Superior temporal gyrus (tissue), 1 donor: ENCODE data around the gene STK39.
"Not testable (repeated sequence)": the region's sequence is repeated elsewhere in the genome, so short reads cannot be mapped to it uniquely, and the experiment has no call there.

Source experiments
- DNase-seq: peaks from one replicate; pipeline ENCODE4 v3.0.0-alpha.2; 2016; ENCODE audit errors: extremely low spot score

The STK39 gene

DNA sequence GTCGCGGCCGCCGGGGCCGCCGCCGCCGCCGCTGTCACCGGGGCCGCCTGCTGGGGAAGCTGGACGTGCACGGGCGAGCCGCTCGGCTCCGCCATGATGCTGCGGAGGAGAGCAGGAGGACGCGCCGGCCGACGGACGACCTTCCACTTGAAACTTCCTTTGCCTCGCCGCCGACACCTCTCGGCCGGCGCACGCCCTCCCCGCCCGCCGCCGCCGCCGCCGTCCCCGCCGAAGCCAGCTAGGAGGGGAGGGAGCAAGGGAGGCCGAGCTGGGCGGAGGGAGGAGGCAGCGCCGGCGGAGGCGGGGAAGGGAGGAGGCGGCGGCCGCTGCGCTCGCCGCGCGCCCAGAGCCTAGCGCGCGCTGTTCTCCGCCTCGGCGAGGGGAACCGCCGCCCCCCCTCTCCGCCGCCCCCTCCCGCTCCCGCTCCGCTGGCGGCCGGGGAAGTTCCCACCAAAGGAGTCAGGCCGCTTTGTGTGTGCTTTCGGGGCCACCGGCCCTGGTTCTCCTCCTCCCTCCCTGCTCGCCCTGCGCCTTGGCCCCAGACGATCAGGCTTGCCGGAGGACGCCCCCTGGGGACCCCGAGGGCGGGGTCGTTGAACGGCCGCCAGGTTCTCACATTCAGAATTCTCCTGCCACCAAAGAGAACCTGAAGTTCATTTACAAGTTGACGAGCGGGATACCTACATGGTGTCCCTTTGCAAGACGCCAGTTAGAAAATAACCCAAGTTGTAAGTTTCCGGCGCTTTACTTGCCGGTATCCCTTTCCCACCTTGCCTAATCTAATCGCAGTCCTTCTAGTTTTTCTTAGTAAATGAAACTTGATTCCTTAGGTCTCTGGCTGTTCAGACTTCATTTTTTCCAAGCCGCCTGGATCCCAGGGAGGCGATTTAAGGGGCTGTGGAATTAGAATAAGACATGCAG lies at the start of gene STK39:
Gene STK39, minus strand, starts transcription at position 255 of the 921 bp plus-strand sequence. Its CDS starts 160 bp downstream, at position 95.
- no peak for DNase-seq

DNA sequence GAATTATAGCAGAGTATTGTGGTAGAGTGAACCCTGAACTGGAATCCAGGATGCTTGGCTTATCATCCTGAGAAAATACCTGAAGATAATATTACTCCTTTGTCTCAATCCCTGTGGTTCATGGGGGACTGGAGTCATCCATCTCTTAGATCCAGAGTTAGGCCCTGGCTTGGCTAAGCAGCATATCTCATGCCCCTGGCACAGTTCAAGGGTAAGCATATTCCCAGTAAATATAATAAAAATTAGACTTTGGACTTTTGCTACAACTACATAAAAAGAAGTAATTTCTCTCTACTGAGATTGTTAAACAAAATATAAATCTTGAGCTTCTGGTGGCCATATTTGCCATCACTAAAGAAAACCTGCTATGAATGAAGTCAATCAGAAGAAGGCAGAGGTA lies 47.7 kb upstream of the STK39 start:
- no peak for DNase-seq

DNA sequence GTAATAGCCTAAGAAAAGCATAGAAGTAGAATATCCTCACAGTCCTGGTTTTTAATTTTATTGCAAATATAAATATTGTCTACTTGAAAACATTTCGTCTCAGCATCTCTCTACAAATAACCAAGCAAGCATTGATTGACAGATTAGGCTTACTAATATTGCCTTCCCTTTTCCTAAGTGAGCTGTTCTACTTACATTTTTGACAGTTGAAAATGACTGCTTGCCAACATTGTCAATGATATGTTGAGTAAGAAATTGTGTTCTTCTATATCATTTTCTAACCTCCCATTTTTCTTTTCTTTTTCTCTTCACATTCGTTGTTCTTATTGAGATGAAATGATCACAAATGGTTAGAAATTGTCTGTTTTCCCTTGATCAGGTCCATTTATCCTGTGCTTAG lies 47.0 kb upstream of the STK39 start:
- no peak for DNase-seq

DNA sequence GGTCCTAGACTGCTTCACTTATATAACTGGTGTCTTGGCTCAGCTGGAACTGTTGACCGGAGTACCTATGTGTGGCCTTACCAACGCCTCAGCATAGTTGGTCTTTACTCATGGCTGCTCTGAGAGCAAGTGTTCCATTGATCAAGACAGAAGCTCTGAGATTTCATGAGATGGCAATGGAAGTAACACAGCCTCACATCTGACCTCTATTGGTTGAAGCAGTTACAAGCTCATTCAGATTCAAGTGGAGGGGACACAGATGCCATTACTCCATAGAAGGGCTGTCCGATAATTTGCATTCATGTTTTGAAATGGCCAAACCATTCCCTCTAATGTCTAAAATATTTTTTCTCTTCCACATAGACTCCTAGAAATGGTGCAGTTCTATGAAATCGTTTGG lies 46.4 kb upstream of the STK39 start:
- DNase-seq, result no peak

DNA sequence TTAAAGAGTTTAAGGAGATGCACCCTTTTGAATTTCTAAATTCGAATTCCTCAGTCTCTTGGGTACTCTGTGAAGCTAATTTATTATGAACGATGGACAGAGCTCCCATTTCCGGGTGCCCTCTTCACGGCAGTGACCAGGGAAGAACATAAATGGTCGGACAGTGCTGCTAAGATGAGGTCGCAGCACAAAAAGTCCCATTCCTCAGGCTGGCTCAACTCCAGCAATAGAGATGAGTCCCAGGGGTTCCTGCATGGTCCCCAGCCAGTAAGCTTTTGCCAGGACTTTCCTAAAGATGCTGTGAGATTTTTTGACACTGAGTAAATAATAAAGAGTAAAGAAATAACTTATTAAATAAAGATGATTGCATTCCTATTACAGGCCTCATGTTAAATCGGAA lies 43.0 kb upstream of the STK39 start:
- no peak for DNase-seq

DNA sequence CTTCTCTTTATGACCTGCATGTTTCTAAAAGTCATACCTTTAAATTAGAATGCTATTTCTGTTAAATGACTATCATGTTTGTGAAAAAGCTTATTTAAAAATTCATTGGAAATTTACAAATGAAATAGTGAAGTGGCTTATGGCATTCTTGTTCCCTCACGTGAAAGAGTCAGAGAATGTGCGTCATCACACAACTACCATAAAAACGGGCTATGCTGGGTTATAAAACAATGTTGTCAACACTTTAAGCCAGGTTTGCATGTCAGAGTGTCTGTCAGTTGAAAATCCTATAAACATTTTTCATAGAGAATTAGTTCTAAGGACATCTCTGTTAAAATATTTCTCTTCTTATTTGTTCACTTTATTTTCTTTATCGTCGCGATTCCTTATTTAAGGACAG lies 42.5 kb upstream of the STK39 start:
- DNase-seq, result no peak

DNA sequence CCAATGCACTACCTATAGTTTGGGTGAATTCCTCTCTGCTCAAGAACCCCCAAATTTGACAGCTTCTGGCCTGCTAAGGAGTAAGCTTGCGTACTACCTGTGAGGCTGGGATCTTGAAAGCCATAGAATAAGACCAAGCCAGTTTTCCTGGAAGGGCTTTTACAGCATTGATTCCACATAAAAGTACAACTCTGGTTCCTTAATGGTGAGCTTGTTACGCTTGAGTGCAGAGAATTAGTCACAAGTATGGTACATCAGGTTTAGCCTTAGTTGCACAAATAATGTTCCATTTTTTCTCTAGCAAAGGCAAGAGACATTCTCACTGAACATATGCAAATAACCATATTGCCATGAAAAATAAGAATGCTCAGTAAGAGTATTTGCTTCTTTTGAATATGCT lies 39.1 kb upstream of the STK39 start:
- no peak for DNase-seq

DNA sequence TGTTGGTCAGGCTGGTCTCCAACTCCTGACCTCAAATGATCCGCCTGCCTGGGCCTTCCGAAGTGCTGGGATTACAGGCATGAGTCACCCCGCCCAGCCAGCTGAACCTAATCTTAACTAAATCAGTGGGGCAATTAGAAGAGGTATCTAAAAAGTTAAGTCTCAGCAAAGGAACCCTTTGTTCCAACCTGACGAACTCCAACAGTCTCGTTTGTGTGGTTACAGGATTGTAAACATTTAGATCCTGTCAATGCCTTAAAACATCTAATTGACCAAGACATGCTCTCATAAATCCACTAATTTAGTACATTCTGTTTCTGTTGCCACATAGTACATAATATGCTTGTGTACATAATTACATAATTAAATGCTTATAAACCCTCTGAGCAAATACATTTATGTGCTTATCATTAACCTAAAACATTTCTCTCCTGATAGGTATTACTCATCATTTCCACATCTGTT lies 31.1 kb upstream of the STK39 start:
- no peak for DNase-seq

DNA sequence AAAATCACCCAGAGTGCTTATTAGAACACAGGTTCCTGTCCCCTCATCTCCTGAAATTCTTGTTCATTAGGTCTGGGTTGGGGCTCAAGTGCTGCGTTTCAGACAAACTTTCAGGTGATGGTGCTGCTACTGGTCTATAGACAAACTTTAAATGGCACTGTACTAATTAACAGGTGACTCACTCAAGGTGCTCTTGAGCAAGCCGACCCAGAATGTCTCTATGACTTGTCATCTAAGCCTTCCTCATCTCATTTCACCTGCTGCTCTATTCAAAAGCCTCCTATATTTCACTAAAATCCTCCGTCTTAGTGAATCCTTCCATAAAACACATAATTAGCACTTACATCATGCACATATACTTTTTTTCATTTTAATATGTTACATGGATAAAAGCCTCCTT lies 29.9 kb upstream of the STK39 start:
- no peak for DNase-seq

DNA sequence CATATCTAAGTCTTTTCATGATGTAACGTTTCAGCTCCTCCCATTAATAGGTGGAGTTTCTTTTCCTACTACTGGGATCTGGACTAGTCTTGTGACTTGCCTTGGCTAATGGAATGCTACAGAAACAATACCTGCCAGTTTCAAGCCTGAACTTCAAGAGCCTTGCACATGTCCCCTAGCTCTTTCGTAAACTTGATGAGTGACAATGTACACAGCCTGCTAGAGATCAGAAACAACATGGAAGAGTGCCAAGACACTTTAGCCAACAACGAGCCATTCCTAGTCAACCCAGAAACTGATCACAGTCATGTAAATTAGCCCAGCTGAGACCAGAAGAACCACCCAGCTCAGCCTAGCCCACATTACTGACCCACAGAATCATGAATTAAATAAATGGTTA lies 24.8 kb upstream of the STK39 start:
- DNase-seq, result no peak

DNA sequence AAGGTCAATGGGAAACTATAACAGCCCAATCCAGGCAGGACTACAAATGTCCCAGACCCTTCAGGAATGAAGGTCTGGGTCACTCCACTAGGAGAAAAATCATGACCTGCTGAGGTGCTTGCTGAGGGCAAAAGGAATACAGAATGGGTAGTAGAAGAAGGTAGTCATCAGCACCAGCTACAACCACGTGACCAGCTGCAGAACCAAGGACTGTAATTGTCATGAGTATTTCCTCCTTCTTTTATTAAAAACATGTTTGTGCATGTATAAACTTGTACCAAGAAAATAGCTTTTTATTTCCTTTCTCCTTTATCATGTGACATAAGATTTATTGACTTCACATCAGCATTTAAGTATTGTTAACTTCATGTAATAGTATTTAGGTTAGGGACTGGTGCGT lies 15.5 kb upstream of the STK39 start:
- not testable (repeated sequence) for DNase-seq

DNA sequence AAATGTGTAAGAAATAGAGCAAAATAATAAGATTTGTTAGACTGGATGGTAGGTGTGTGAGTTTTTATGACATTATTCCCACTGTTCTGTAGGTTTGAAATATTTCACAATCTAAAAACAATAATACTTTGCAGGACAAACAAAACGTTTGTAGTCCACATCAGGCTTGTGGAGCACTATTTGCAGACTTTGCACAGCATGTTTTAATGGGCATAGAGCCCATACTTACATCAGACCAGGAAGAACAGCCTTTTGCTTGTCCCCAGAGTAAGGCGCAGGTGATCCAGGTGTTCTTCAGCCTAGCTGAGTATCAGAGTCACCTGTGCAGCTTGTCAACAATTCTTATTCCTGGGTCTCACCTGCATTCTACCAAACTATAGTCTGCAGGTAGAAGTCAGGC lies 9.1 kb upstream of the STK39 start:
- DNase-seq, result no peak

DNA sequence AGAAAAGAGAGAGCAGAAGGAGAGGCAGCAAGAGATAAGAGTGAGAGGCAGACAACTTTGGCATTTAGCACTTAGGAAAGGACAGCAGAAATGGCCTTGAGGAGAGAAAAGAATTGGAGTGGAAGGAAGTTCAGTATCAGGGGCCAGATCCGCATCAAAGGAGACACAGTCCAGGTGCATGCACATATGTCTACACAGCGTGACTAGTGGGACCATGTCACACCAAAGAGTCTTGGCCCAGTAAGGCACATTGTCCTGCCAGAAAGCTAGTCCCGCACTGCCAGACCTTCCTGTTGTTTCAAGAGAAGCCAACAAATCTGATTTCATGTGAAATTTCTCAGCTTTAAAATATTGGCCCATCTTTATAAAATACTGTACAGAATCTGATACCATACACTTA lies 8.5 kb upstream of the STK39 start:
- DNase-seq, result no peak

DNA sequence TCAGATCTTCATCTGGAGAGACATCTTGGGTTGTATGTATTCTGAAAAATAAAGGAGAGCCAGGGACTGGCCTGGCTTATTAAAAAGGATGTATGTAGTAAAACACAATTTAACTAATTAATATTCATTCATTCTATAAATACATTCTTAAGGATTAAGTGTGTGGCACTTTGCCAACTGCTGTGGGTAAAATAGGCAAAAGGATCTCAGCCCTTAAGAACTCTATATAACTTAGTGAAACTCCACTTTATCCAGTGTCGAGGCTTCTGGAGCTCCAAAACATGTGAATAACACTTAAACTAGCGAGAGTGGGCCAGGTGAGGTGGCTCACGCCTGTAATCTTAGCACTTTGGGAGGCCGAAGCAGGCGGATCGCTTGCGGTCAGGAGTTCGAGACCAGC lies 7.7 kb upstream of the STK39 start:
- DNase-seq, result no peak

DNA sequence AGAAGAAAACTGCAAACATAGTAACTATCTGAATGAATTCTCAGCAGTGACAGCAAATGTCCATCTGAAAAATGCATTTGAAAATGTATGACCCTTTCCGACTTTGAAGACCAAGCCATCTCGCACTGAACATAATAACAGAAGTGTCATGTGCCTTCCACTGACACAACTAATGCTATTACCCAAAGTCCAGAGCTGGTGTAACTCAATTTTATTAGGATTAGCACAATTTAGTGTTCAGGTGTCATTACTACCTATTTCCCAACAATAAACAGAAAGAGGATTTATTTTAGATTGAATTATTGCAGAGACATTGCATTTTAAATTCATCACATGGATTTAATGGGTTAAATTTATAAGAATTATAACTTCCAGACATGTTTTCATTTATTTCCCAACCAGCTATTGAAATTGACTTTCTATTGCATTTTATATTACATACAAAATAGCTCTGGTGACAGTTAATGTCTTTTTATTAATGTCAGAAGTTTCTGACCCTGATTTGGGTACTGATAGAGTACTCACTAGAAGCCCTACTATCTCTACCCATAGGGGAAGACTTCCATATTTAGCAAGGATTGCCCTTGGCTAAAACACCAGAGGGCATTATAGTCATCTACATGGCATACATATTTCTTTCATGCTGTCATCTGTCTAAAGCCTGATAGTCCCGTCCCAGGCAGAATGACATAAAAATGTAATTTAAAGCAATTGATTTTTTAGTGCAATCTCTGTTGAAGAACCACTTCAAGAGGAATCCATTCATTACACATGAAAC lies 7.0 kb upstream of the STK39 start:
- no peak for DNase-seq

DNA sequence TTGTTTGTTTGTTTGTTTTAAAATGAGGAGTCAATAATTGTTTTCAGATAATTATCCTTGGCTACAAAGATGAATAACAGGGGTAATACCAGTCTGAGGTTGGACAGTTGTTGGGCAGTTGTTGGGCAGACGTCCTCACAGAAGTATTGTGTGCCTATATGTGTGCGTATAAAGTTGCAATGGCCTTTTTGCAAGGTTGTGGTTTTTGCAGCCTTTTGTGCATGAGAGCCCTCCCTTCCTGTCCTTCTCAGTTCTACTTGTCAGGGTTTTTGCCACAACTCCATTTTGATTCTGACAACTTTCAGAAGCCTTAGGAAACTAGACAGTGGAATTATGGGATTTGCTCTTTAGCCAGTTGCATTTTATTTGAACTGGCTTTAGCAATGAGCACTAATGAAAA lies 6.0 kb upstream of the STK39 start:
- no peak for DNase-seq

DNA sequence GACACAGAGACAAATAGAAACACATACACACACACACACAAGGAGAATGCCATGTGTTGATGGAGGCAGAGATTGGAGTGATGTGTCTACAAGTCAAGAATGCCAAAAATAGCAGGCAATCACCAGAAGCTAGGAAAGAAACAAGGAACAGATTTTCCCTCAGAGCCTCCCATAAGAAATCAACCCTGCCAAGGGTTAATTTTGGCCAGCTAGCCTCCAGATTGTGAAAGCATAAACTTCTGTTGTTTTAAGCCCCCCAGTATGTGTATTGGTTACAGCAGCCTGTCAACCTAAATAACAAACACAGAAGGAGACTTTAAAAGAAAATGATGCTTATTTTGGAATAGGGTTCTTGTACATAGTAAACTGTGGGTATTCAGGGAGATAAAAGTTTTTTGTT lies 5.6 kb upstream of the STK39 start:
- no peak for DNase-seq

DNA sequence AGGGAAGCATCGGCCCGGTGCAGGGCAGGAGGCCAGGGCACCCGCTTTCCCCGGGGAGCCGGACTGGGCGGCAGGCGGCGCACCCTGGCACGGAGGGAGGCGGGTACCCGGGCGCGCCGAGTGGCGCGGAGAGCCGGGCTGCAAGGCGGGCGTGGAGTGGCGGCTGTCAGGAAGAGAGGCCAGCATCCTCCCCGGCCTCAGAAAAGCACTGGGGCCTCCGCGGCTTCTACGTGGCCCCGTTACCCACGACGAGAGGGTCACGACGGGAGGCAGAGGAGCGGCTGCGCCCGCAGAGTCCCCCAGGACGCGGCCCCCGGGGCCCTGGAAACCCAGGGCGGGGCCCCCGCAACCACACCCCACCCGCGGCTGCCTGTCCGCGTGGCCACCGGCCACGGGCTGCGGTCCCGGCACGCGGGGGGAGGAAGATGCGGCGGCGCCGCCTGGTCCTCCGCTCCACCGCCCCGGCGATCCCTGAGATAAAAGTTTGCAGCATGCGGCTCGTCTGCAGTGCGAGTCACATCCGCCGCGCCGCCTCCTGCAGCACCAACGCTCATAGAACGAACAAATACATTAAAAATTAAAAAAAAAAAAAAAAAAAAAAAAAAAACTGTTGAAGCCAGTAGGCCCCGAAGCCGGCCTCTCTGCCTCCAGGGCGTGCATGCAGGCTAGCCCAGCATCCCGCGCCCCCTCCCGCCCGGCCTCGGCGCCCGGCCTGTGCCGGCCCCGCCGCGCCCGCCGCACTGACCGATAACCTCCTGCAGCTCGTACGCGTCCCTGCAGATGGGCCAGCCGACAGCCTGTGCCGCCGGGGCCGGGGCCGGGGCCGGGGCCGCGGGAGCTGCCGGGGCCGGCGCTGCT lies 683 bp downstream of the STK39 start:
- peak; percentile 77 for DNase-seq

DNA sequence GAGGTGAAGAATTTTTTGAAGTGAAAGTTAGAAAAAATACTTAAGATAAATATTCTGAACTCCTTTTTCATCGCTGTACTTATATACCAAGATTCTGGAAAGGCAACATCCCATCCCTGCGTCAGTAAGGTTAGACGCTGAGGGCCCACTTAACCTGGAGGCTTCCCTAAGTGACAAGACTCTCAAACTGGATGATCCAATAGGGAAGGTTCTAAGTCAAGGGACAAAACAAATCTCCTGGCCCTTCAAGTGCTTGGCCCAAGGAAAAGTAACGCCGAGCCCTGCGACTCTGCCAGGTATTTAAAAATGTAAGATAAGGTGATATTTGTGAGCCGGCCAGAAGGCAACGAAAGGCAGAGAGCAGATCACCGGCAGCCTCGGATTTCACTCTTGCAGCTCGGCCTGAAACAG lies 1.3 kb downstream of the STK39 start:
- DNase-seq, result no peak

DNA sequence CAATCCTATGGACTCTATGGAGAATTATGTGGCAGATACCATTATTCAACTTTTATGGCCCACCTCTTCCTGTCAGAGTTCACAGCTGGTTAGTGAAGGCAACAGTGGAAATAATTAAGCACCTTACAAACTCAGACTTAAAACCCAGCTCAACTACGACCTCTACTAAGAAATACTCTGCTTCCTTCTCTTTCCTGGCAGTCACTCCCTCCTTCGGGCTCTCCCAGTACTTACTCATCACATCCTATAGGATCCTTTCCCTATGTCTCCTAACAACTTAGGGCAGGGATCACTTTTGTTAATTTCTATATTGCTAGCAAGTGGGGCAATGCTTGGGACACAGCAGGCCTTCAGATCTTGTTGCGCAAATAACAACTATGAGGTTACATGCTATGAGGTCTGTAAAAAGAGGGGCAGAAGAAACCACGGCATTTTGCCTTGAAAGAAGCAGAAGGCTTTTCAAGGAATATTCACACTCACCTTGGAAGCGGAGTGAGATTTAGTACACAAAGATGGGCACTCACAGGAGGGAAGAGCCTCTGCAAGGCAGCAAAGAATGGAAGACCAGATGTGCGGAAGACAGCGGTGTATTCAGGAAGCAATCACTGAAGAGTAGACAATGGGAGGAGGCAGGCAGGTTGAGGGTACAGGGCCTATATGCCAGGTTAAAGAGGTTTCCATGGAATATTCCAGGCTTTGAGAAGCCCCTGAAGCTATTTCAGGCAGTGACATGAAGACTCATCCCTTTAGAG lies 2.1 kb downstream of the STK39 start:
- DNase-seq, result peak; percentile 14

DNA sequence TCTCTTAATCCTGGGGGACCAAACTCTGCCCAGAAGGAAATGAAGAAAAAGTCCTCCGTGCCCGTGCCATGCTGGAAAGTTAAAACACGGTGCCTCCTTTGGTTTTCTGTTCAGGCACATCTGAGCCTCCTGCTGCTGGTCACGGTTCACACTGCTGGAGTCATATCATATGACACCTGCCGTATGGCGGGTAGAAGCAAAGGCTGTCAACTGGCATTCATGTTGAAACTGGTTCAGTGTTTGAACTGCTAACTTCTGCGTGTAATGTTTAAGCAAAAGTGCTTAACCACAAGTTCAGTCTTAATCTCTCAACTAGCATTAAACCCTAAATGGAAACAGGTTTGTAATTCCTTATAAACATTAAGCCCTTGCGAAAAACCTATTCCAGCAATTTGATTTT lies 3.1 kb downstream of the STK39 start:
- DNase-seq, result peak; percentile 14
